Kidney glomerular epithelial cell (primary cell): ENCODE measurements around the gene FAP.
A peak's percentile ranks its signal among the peaks of the same experiment; 100 is the strongest.

Experiments
- DNase-seq: peaks from one replicate; lab custom pipeline; 2025; lab: John Stamatoyannopoulos, UW

Gene FAP

GRCh38 chr2:162185541-162186232 is 57.6 kb downstream of the FAP start:
- no peak for DNase-seq

GRCh38 chr2:162184821-162185450 is 58.3 kb downstream of the FAP start:
- no peak for DNase-seq

- no peak for DNase-seq
Observed at GRCh38 chr2:162184359-162184758, 58.9 kb downstream of the FAP start.

GRCh38 chr2:162182395-162182794 is 60.9 kb downstream of the FAP start:
- DNase-seq, result no peak

- DNase-seq, result no peak
Observed at GRCh38 chr2:162177301-162177700, 65.9 kb downstream of the FAP start.

- DNase-seq, result no peak
Observed at GRCh38 chr2:162175714-162176113, 67.5 kb downstream of the FAP start.

- no peak for DNase-seq
Observed at GRCh38 chr2:162174746-162175145, 68.5 kb downstream of the FAP start.

- no peak for DNase-seq
Observed at GRCh38 chr2:162172802-162173370, 70.4 kb downstream of the FAP start.

- no peak for DNase-seq
Observed at GRCh38 chr2:162166745-162167144, 76.5 kb downstream of the FAP start.

- no peak for DNase-seq
Observed at GRCh38 chr2:162166174-162166573, 77.1 kb downstream of the FAP start.

GRCh38 chr2:162164802-162165201 is 78.4 kb downstream of the FAP start:
- no peak for DNase-seq

- DNase-seq, result no peak
Observed at GRCh38 chr2:162159446-162159845, 83.8 kb downstream of the FAP start.

- no peak for DNase-seq
Observed at GRCh38 chr2:162156149-162156548, 87.1 kb downstream of the FAP start.

GRCh38 chr2:162155093-162155492 is 88.2 kb downstream of the FAP start:
- no peak for DNase-seq

GRCh38 chr2:162153608-162154224 is 89.5 kb downstream of the FAP start:
- DNase-seq, result peak; percentile 76

GRCh38 chr2:162152147-162152546 is 91.1 kb downstream of the FAP start, which contains the start of gene GCG:
Gene GCG (minus strand): TSS chr2:162152247. CDS start chr2:162149178, 3,069 bp downstream.
- DNase-seq, result no peak

- no peak for DNase-seq
Observed at GRCh38 chr2:162149940-162150339, 93.3 kb downstream of the FAP start.

GRCh38 chr2:162149466-162149865 is 93.8 kb downstream of the FAP start:
- no peak for DNase-seq

GRCh38 chr2:162148956-162149355 is 94.3 kb downstream of the FAP start:
- DNase-seq, result no peak

- no peak for DNase-seq
Observed at GRCh38 chr2:162143969-162144368, 99.3 kb downstream of the FAP start.

GRCh38 chr2:162138310-162138709 is 104.9 kb downstream of the FAP start:
- DNase-seq, result no peak

GRCh38 chr2:162127422-162127821 is 115.8 kb downstream of the FAP start:
- DNase-seq, result no peak

GRCh38 chr2:162126527-162126926 is 116.7 kb downstream of the FAP start:
- DNase-seq, result no peak
